Measurements from ENCODE around the gene EFCAB9.

GRCh38 chr5:172177176-172177575 is 16.8 kb upstream of the EFCAB9 start:
- TF ChIP-seq POLR2AphosphoS5 (IDR thresholded peaks at IDR 0.05; ENCODE audit: low read depth, low read length) (no peak), POLR2A (IDR thresholded peaks at IDR 0.05; ENCODE audit: low read depth, low read length) (no peak), TAF1 (IDR thresholded peaks at IDR 0.05; ENCODE audit: low read depth, low read length) (no peak)
